OCI-LY1 (cell line): ENCODE measurements around the gene POLR1E.
A peak's percentile ranks its signal among the peaks of the same experiment; 100 is the strongest.
"Not testable (repeated sequence)": the region's sequence is repeated elsewhere in the genome, so short reads cannot be mapped to it uniquely, and the experiment has no call there.

Experiments used
- H2AFZ ChIP-seq: fragments of 200-600 bp; sonication (generic), shearing (Covaris generic); 2 replicates; pipeline ENCODE4 v1.6.0; 2014; ENCODE audit warnings: antibody characterized with exemption, mild to moderate bottlenecking, low read length
- H3F3A ChIP-seq: fragments of 200-600 bp; sonication (generic), shearing (Covaris generic); 2 replicates; pipeline ENCODE4 v1.6.0; 2014; ENCODE audit warnings: mild to moderate bottlenecking, antibody characterized with exemption, low read length, moderate library complexity; ENCODE audit not compliant: insufficient read depth
- H3K27ac ChIP-seq: fragments of 200-600 bp; sonication (generic); 2 replicates; pipeline ENCODE4 v1.5.1; 2014; ENCODE audit warnings: low read length, mixed run types, mild to moderate bottlenecking, low read depth; ENCODE audit not compliant: poor library complexity, severe bottlenecking
- H3K27me3 ChIP-seq: fragments of 200-600 bp; sonication (generic); 2 replicates; pipeline ENCODE4 v1.6.0; 2014; ENCODE audit warnings: antibody characterized with exemption, mild to moderate bottlenecking, low read length, moderate library complexity; ENCODE audit not compliant: insufficient read depth
- H3K36me3 ChIP-seq: fragments of 200-600 bp; sonication (generic); 2 replicates; pipeline ENCODE4 v1.6.1; 2014; ENCODE audit warnings: mild to moderate bottlenecking, antibody characterized with exemption, low read length, moderate library complexity, mixed read lengths; ENCODE audit not compliant: insufficient read depth
- H3K4me1 ChIP-seq: fragments of 200-600 bp; sonication (generic); 2 replicates; pipeline ENCODE4 v1.5.1; 2014; ENCODE audit warnings: mild to moderate bottlenecking, low read length, moderate library complexity; ENCODE audit not compliant: insufficient read depth, severe bottlenecking
- H3K4me2 ChIP-seq: fragments of 200-600 bp; sonication (generic), shearing (Covaris generic); 2 replicates; pipeline ENCODE4 v1.6.1; 2014; ENCODE audit warnings: low read length
- H3K4me3 ChIP-seq: fragments of 200-600 bp; sonication (generic); 2 replicates; pipeline ENCODE4 v1.5.1; 2014; ENCODE audit warnings: low read length, low read depth, mild to moderate bottlenecking, mixed read lengths; ENCODE audit not compliant: poor library complexity, severe bottlenecking
- H3K79me2 ChIP-seq: fragments of 200-600 bp; shearing (Covaris generic); 2 replicates; pipeline ENCODE4 v1.6.1; 2016; ENCODE audit warnings: mixed run types, low read length, mixed read lengths; ENCODE audit not compliant: insufficient read depth
- H3K9ac ChIP-seq: fragments of 200-600 bp; sonication (generic), shearing (Covaris generic); 2 replicates; pipeline ENCODE4 v1.6.1; 2014; ENCODE audit warnings: mild to moderate bottlenecking, low read length, mixed read lengths
- H3K9me2 ChIP-seq: fragments of 200-600 bp; sonication (generic), shearing (Covaris generic); 2 replicates; pipeline ENCODE4 v1.6.1; 2014; ENCODE audit warnings: low read depth, mild to moderate bottlenecking, low read length, mixed read lengths
- H3K9me3 ChIP-seq: fragments of 200-600 bp; shearing (Covaris generic); 2 replicates; pipeline ENCODE4 v1.6.1; 2014; ENCODE audit warnings: low read length, mixed read lengths
- H4K20me1 ChIP-seq: fragments of 200-600 bp; sonication (generic), shearing (Covaris generic); 2 replicates; pipeline ENCODE4 v1.6.0; 2016; ENCODE audit warnings: mild to moderate bottlenecking, low read length; ENCODE audit not compliant: insufficient read depth
- EZH2 ChIP-seq: fragments of 200-600 bp; sonication (generic), shearing (Covaris generic); IDR thresholded peaks from 2 replicates; pipeline ENCODE4 v1.8.0; 2017; ENCODE audit warnings: borderline replicate concordance, mixed run types, mild to moderate bottlenecking, antibody characterized with exemption, low read length, moderate library complexity, mixed read lengths
- TF ChIP-seq, protein P1 (sequence below): fragments of 200-600 bp; sonication (generic), shearing (Covaris generic); IDR thresholded peaks from 2 replicates; pipeline ENCODE4 v1.5.1; 2017; ENCODE audit warnings: mild to moderate bottlenecking, antibody characterized with exemption, low read length, moderate library complexity, mixed read lengths

POLR1E gene

DNA sequence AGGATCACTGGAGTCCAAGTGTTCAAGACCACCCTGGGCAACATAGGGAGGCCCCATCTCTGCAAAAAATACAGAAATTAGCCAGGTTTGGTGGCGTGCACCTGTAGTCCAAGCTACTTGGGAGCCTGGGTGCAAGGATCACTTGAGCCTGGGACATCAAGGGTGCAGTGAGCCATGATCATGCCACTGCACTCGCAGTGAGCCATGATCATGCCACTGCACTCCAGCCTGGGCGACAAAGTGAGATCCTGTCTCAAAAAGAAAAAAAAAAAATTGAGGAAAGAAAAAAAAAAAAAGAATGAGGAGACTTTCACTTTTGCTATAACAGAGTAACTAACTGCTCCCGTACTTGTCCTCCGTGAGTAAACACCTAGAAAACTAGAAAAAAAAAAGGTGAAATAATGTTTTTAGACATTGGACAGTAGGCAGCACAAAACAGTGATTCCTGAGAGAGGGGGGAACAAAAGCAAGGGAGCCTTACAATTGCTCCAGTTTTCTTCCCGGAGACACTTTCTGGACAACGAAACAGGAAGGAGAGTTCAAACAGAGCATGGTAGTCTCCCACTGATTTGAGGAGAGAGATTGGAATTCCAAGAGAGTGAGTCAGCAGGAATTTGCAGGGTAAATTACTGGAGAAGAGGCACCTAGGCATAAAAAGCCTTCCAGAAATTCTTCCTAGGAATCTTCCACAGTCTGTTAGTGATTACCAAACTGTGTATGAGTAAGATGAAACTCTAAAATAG lies 13.6 kb upstream of the POLR1E start:
- Histone ChIP-seq H3K27me3 (no peaks in the 10 kb centered on the region), H2AFZ (peak overlapping the region; percentile 60), H3F3A (no peaks in the 10 kb centered on the region), H4K20me1 (no peaks in the 10 kb centered on the region), H3K4me1 (peaks cover 10% of the 10 kb centered on the region), H3K9ac (peak overlapping the region; percentile 28; the same call in 1 of the 2 replicates), H3K27ac (no peak overlapping the region), H3K4me3 (no peak overlapping the region), H3K36me3 (no peaks in the 10 kb centered on the region; the same call in 1 of the 2 replicates), H3K9me2 (no peaks in the 10 kb centered on the region), H3K79me2 (no peaks in the 10 kb centered on the region), H3K9me3 (peaks cover 16% of the 10 kb centered on the region), H3K4me2 (peak overlapping the region; percentile 38)
- no peak for TF ChIP-seq EZH2
- TF ChIP-seq, protein P1, sequence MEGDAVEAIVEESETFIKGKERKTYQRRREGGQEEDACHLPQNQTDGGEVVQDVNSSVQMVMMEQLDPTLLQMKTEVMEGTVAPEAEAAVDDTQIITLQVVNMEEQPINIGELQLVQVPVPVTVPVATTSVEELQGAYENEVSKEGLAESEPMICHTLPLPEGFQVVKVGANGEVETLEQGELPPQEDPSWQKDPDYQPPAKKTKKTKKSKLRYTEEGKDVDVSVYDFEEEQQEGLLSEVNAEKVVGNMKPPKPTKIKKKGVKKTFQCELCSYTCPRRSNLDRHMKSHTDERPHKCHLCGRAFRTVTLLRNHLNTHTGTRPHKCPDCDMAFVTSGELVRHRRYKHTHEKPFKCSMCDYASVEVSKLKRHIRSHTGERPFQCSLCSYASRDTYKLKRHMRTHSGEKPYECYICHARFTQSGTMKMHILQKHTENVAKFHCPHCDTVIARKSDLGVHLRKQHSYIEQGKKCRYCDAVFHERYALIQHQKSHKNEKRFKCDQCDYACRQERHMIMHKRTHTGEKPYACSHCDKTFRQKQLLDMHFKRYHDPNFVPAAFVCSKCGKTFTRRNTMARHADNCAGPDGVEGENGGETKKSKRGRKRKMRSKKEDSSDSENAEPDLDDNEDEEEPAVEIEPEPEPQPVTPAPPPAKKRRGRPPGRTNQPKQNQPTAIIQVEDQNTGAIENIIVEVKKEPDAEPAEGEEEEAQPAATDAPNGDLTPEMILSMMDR, result no peak

- not testable (repeated sequence) for H3K4me2 ChIP-seq, H3K79me2 ChIP-seq, H3K27me3 ChIP-seq, H3F3A ChIP-seq, H3K36me3 ChIP-seq, H4K20me1 ChIP-seq, H3K27ac ChIP-seq, H3K9me2 ChIP-seq, H2AFZ ChIP-seq, H3K9ac ChIP-seq, H3K4me3 ChIP-seq
- Histone ChIP-seq H3K9me3 (peaks cover 16% of the 10 kb centered on the region), H3K4me1 (peaks cover 18% of the 10 kb centered on the region)
Observed at GRCh38 chr9:37473982-37474381, 11.8 kb upstream of the POLR1E start.

GRCh38 chr9:37474438-37474837 lies 11.3 kb upstream of the POLR1E start:
- no peaks in the 10 kb centered on the region for H3K9me2 ChIP-seq
- H3K79me2 ChIP-seq, result no peaks in the 10 kb centered on the region
- H3F3A ChIP-seq, result no peaks in the 10 kb centered on the region
- no peaks in the 10 kb centered on the region; the same call in 1 of the 2 replicates for H3K36me3 ChIP-seq
- TF ChIP-seq, protein P1, result no peak
- no peak for TF ChIP-seq EZH2
- H2AFZ ChIP-seq, result no peak overlapping the region
- H3K27ac ChIP-seq, result no peak overlapping the region
- H4K20me1 ChIP-seq, result no peaks in the 10 kb centered on the region
- H3K9ac ChIP-seq, result no peak overlapping the region
- H3K9me3 ChIP-seq, result peaks cover 16% of the 10 kb centered on the region
- no peak overlapping the region for H3K4me3 ChIP-seq
- no peak overlapping the region for H3K4me2 ChIP-seq
- no peaks in the 10 kb centered on the region for H3K27me3 ChIP-seq
- peaks cover 18% of the 10 kb centered on the region for H3K4me1 ChIP-seq

DNA sequence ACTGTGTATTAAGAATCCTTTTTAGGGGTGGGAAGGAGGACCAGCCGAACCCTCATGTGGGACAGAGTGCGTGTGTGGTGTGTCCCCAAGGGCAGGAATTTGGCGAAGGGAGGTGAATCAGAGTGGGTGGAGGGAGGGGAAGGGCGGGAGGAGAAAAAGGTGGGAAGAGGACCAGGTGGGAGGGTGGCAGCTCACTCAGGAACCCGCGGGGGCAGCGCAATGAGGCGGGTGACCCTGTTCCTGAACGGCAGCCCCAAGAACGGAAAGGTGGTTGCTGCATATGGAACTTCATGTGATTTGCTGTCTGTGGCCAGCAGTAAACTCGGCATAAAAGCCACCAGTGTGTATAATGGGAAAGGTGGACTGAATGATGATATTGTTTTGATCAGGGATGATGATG lies 8.8 kb upstream of the POLR1E start:
- Histone ChIP-seq H3K27me3 (no peaks in the 10 kb centered on the region; the same call in 1 of the 2 replicates), H3K4me1 (peaks cover 16% of the 10 kb centered on the region), H3K4me2 (no peak overlapping the region), H3K27ac (no peak overlapping the region), H4K20me1 (no peaks in the 10 kb centered on the region), H3K4me3 (no peak overlapping the region), H3K79me2 (no peaks in the 10 kb centered on the region), H3K36me3 (no peaks in the 10 kb centered on the region; the same call in 1 of the 2 replicates), H3K9me2 (no peaks in the 10 kb centered on the region), H3K9ac (no peak overlapping the region), H3K9me3 (peaks cover 16% of the 10 kb centered on the region), H3F3A (no peaks in the 10 kb centered on the region), H2AFZ (no peak overlapping the region)
- TF ChIP-seq, protein P1, result no peak
- TF ChIP-seq EZH2, result no peak

- H3K27me3 ChIP-seq, H3K9ac ChIP-seq, H3K4me3 ChIP-seq: not testable (repeated sequence)
Observed at GRCh38 chr9:37477443-37477842, 8.3 kb upstream of the POLR1E start.

More at GRCh38 chr9:37477443-37477842, 8.3 kb upstream of the POLR1E start:
- H3K4me2 ChIP-seq, H3K9me2 ChIP-seq, H2AFZ ChIP-seq, H3K27ac ChIP-seq, H3K79me2 ChIP-seq, H3F3A ChIP-seq, H4K20me1 ChIP-seq, H3K36me3 ChIP-seq: not testable (repeated sequence)
- H3K4me1 ChIP-seq, result peaks cover 11% of the 10 kb centered on the region
- peaks cover 16% of the 10 kb centered on the region for H3K9me3 ChIP-seq
